Retinal pigment epithelial cell (primary cell): ENCODE results near the gene ITLN2.

ENCODE experiments used
- DNase-seq: peaks from one replicate; pipeline ENCODE4 v3.0.0-alpha.2; 2010; ENCODE audit warnings: low read depth
- H3K4me3 ChIP-seq: 2 replicates; pipeline ENCODE4 v1.5.1; 2011; ENCODE audit warnings: mild to moderate bottlenecking, low read length, control low read depth, moderate library complexity
- CTCF ChIP-seq: conservative IDR thresholded peaks from 2 replicates; pipeline ENCODE4 v1.5.1; 2011; ENCODE audit warnings: low read depth, low read length, control low read depth, inconsistent platforms

Gene ITLN2

GRCh38 chr1:160954158-160955104, at the start of gene ITLN2:
Gene ITLN2, minus strand, starts transcription at chr1:160954809. Its CDS starts 68 bp downstream, at chr1:160954741.
- no peak for DNase-seq
- no peak within 1 kb of the TSS for H3K4me3 ChIP-seq
- peak; percentile 86 for TF ChIP-seq CTCF

GRCh38 chr1:161001525-161001924, 46.9 kb upstream of the ITLN2 start:
- DNase-seq = no peak
- no peak overlapping the region for H3K4me3 ChIP-seq
- no peak for TF ChIP-seq CTCF

GRCh38 chr1:161000736-161001480, 46.3 kb upstream of the ITLN2 start:
- no peak for DNase-seq
- no peak for TF ChIP-seq CTCF
- no peak overlapping the region for H3K4me3 ChIP-seq

GRCh38 chr1:160999376-160999775, 44.8 kb upstream of the ITLN2 start:
- DNase-seq = no peak
- H3K4me3 ChIP-seq = no peak overlapping the region
- TF ChIP-seq CTCF = no peak

GRCh38 chr1:160997323-160998038, 42.9 kb upstream of the ITLN2 start:
- TF ChIP-seq CTCF = peak; percentile 68
- DNase-seq = no peak

GRCh38 chr1:160996178-160996577, 41.6 kb upstream of the ITLN2 start:
- H3K4me3 ChIP-seq = no peak overlapping the region
- no peak for TF ChIP-seq CTCF
- no peak for DNase-seq

More at GRCh38 chr1:160997323-160998038, 42.9 kb upstream of the ITLN2 start:
- H3K4me3 ChIP-seq = no peak overlapping the region
